Mesothelial cell of epicardium (in vitro differentiated cells): ENCODE results near the gene ATF1. TPM values are rescaled to one million over a fixed set of nuclear protein-coding genes. Genes with fewer than 3 reads are reported as not detected.

Experiments used
- DNase-seq, 2 experiments: peaks; one replicate each; pipeline ENCODE4 v3.0.0; 2021; ENCODE audit warnings: low spot score in 2 of 2; ENCODE audit not compliant: unreplicated experiment in 2 of 2
- H3K27ac Mint-ChIP-seq: 2 replicates; pipeline ENCODE4 v1.8.0; 2021; ENCODE audit warnings: mixed read lengths
- H3K27me3 Mint-ChIP-seq: 2 replicates; pipeline ENCODE4 v1.8.0; 2021; ENCODE audit warnings: low read depth, mixed read lengths
- H3K36me3 Mint-ChIP-seq: 2 replicates; pipeline ENCODE4 v1.8.0; 2021; ENCODE audit warnings: mixed read lengths
- H3K4me1 Mint-ChIP-seq: 2 replicates; pipeline ENCODE4 v1.8.0; 2021; ENCODE audit warnings: mixed read lengths
- H3K4me3 Mint-ChIP-seq: 2 replicates; pipeline ENCODE4 v1.8.0; 2021; ENCODE audit warnings: mild to moderate bottlenecking, moderate library complexity, mixed read lengths
- H3K9me3 Mint-ChIP-seq: 2 replicates; pipeline ENCODE4 v1.8.0; 2021; ENCODE audit warnings: mixed read lengths
- CTCF ChIP-seq: fragments of 200-600 bp; sonication (generic); IDR thresholded peaks from one replicate; pipeline ENCODE4 v1.5.0; 2021; ENCODE audit warnings: antibody characterized with exemption; ENCODE audit not compliant: unreplicated experiment
- total RNA-seq: library from RNA; stranded (reverse); gene quantifications from 3 replicates; pipeline ENCODE4 v1.2.1, GENCODE V29; 2021

Gene ATF1
- total RNA-seq, 1 donor from 2014 or later: 27.9 TPM

- DNase-seq: no peak
- no peaks in the 10 kb centered on the region for H3K27me3 Mint-ChIP-seq
- H3K36me3 Mint-ChIP-seq: peaks cover 42% of the 10 kb centered on the region
- H3K4me1 Mint-ChIP-seq: peaks cover 15% of the 10 kb centered on the region
- no peak overlapping the region for H3K4me3 Mint-ChIP-seq
- H3K9me3 Mint-ChIP-seq: peaks cover 5% of the 10 kb centered on the region
- TF ChIP-seq CTCF: no peak
- H3K27ac Mint-ChIP-seq: no peak overlapping the region
Observed at GRCh38 chr12:50745861-50746260, 18.0 kb upstream of the ATF1 start.

- H3K27me3 Mint-ChIP-seq: no peaks in the 10 kb centered on the region
- H3K27ac Mint-ChIP-seq: no peak overlapping the region
- peaks cover 15% of the 10 kb centered on the region for H3K4me1 Mint-ChIP-seq
- peaks cover 5% of the 10 kb centered on the region for H3K9me3 Mint-ChIP-seq
- H3K36me3 Mint-ChIP-seq: peaks cover 36% of the 10 kb centered on the region
- TF ChIP-seq CTCF: no peak
- H3K4me3 Mint-ChIP-seq: no peak overlapping the region
- DNase-seq: no peak
Observed at GRCh38 chr12:50746431-50746830, 17.5 kb upstream of the ATF1 start.

- peaks cover 5% of the 10 kb centered on the region for H3K9me3 Mint-ChIP-seq
- H3K4me1 Mint-ChIP-seq: peaks cover 15% of the 10 kb centered on the region
- H3K27ac Mint-ChIP-seq: peak overlapping the region; percentile 3
- H3K27me3 Mint-ChIP-seq: no peaks in the 10 kb centered on the region
- peaks cover 29% of the 10 kb centered on the region for H3K36me3 Mint-ChIP-seq
- H3K4me3 Mint-ChIP-seq: no peak overlapping the region
- TF ChIP-seq CTCF: no peak
- no peak for DNase-seq
Observed at GRCh38 chr12:50747817-50748216, 16.1 kb upstream of the ATF1 start.

GRCh38 chr12:50749459-50749882 lies 14.4 kb upstream of the ATF1 start:
- Mint-ChIP-seq H3K4me1 (peaks cover 15% of the 10 kb centered on the region), H3K27ac (no peak overlapping the region), H3K9me3 (peaks cover 5% of the 10 kb centered on the region), H3K4me3 (no peak overlapping the region), H3K27me3 (no peaks in the 10 kb centered on the region), H3K36me3 (peaks cover 21% of the 10 kb centered on the region)
- no peak for DNase-seq
- no peak for TF ChIP-seq CTCF

GRCh38 chr12:50750366-50750765 lies 13.5 kb upstream of the ATF1 start:
- Mint-ChIP-seq H3K4me1 (peaks cover 15% of the 10 kb centered on the region), H3K36me3 (peaks cover 22% of the 10 kb centered on the region), H3K4me3 (no peak overlapping the region), H3K27me3 (no peaks in the 10 kb centered on the region), H3K27ac (peak overlapping the region; percentile 67), H3K9me3 (peaks cover 7% of the 10 kb centered on the region)
- no peak for DNase-seq
- TF ChIP-seq CTCF: no peak
